Midbrain (tissue), 1 donor: Measurements from ENCODE around the gene PIK3CD.

Source experiments
- DNase-seq: peaks from one replicate; lab custom pipeline; 2025; lab: John Stamatoyannopoulos, UW

Gene PIK3CD

GRCh38 chr1:9774712-9775679, 123.5 kb downstream of the PIK3CD start:
- DNase-seq, result no peak

- no peak for DNase-seq
Observed at GRCh38 chr1:9776685-9777084, 125.2 kb downstream of the PIK3CD start.
